IMR-90 (cell line): ENCODE data around the gene KIF6. TPM values are rescaled to one million over a fixed set of nuclear protein-coding genes. Genes with fewer than 3 reads are reported as not detected.

Experiments used
- ATAC-seq: fragments of 200-7000 bp; cut with Tn5 transposase; 2 replicates; pipeline ENCODE4 v1.9.1; 2020; ENCODE audit warnings: low read depth, mild to moderate bottlenecking, moderate library complexity
- BruUV-seq: library from RNA; stranded (reverse); fragments of 400-500 nt; replicated peaks from 2 replicates; lab custom pipeline; 2021; lab: Mats Ljungman, UMichigan
- CTCF ChIA-PET: fragments of 300-600 bp; formaldehyde crosslinking; extraction: SDS; loops from one replicate; lab custom pipeline; 2021; ENCODE audit warnings: antibody characterized with exemption; lab: Yijun Ruan, JAX
- POLR2A ChIA-PET: fragments of 300-600 bp; sonication (Branson Sonifier 250); formaldehyde crosslinking; loops from one replicate; lab custom pipeline; 2022; ENCODE audit warnings: antibody characterized with exemption; ENCODE audit not compliant: unreplicated experiment; lab: Charles Lee
- DNase-seq: peaks from one replicate; pipeline ENCODE4 v3.0.0; 2013
- H2AFZ ChIP-seq: replicated peaks from 2 replicates; pipeline ENCODE3; 2013; ENCODE audit warnings: low read length, mild to moderate bottlenecking; ENCODE audit not compliant: poor library complexity
- H2AK5ac ChIP-seq: 2 replicates; pipeline ENCODE4 v1.6.1; 2013; ENCODE audit warnings: low read depth, low read length, inconsistent platforms
- H2AK9ac ChIP-seq: replicated peaks from 2 replicates; pipeline ENCODE3; 2013; ENCODE audit warnings: mild to moderate bottlenecking, low read depth, low read length, moderate library complexity; ENCODE audit not compliant: poor library complexity
- H2BK120ac ChIP-seq: 2 replicates; pipeline ENCODE4 v1.6.1; 2013; ENCODE audit warnings: low read depth, low read length, inconsistent platforms
- H2BK15ac ChIP-seq: 3 replicates; pipeline ENCODE4 v1.6.1; 2013; ENCODE audit warnings: low read depth, low read length, inconsistent platforms
- H2BK20ac ChIP-seq: 2 replicates; pipeline ENCODE4 v1.6.1; 2013; ENCODE audit warnings: low read depth, mild to moderate bottlenecking, inconsistent platforms, low read length, moderate library complexity
- H2BK5ac ChIP-seq: 2 replicates; pipeline ENCODE4 v1.6.1; 2013; ENCODE audit warnings: mild to moderate bottlenecking, low read depth, low read length, inconsistent platforms; ENCODE audit not compliant: poor library complexity, severe bottlenecking
- H3K14ac ChIP-seq: replicated peaks from 2 replicates; pipeline ENCODE4 v1.6.1; 2013; ENCODE audit warnings: low read depth, low read length, inconsistent platforms
- H3K18ac ChIP-seq: 2 replicates; pipeline ENCODE4 v1.6.1; 2013; ENCODE audit warnings: low read depth, low read length, control low read depth
- H3K23ac ChIP-seq: 2 replicates; pipeline ENCODE4 v1.6.1; 2013; ENCODE audit warnings: low read depth, low read length, inconsistent platforms
- H3K27ac ChIP-seq: 2 replicates; pipeline ENCODE4 v1.5.1; 2013; ENCODE audit warnings: mild to moderate bottlenecking, control low read depth, low read length; ENCODE audit not compliant: insufficient read depth
- H3K27me3 ChIP-seq: 2 replicates; pipeline ENCODE4 v1.6.1; 2013; ENCODE audit warnings: low read length; ENCODE audit not compliant: control insufficient read depth, insufficient read depth
- H3K36me3 ChIP-seq: 2 replicates; pipeline ENCODE4 v1.6.1; 2013; ENCODE audit warnings: low read length, mixed read lengths; ENCODE audit not compliant: control insufficient read depth, insufficient read depth
- H3K4ac ChIP-seq: 2 replicates; pipeline ENCODE4 v1.6.1; 2013; ENCODE audit warnings: low read depth, low read length, inconsistent platforms
- H3K4me1 ChIP-seq: 2 replicates; pipeline ENCODE4 v1.6.1; 2013; ENCODE audit warnings: low read length, mixed read lengths; ENCODE audit not compliant: control insufficient read depth, insufficient read depth
- H3K4me2 ChIP-seq: 2 replicates; pipeline ENCODE4 v1.6.1; 2013; ENCODE audit warnings: low read depth, mild to moderate bottlenecking, control low read depth, low read length, moderate library complexity
- H3K4me3 ChIP-seq: 2 replicates; pipeline ENCODE4 v1.5.1; 2013; ENCODE audit warnings: low read depth, mild to moderate bottlenecking, control low read depth, low read length, moderate library complexity; ENCODE audit not compliant: insufficient read depth
- H3K56ac ChIP-seq: 2 replicates; pipeline ENCODE4 v1.6.1; 2013; ENCODE audit warnings: low read length, inconsistent platforms; ENCODE audit not compliant: insufficient read depth; ENCODE audit errors: extremely low read depth
- H3K79me1 ChIP-seq, 2 experiments: 2 replicates each; pipeline ENCODE4 v1.6.1; 2013; ENCODE audit warnings: low read length in 2 of 2, inconsistent platforms in 1 of 2, low read depth in 1 of 2
- H3K9ac ChIP-seq: 2 replicates; pipeline ENCODE4 v1.6.1; 2013; ENCODE audit warnings: low read depth, low read length, control low read depth
- H3K9me1 ChIP-seq: 2 replicates; pipeline ENCODE4 v1.6.1; 2013; ENCODE audit warnings: low read length, inconsistent platforms; ENCODE audit not compliant: insufficient read depth
- H3K9me3 ChIP-seq: 2 replicates; pipeline ENCODE4 v1.6.1; 2013; ENCODE audit warnings: low read length; ENCODE audit not compliant: control insufficient read depth, insufficient read depth
- H4K20me1 ChIP-seq: 2 replicates; pipeline ENCODE4 v1.6.1; 2013; ENCODE audit warnings: low read length, inconsistent platforms; ENCODE audit not compliant: insufficient read depth
- H4K5ac ChIP-seq: 2 replicates; pipeline ENCODE4 v1.6.1; 2013; ENCODE audit warnings: mild to moderate bottlenecking, low read depth, low read length, control low read depth
- H4K8ac ChIP-seq, 2 experiments: 2 replicates each; pipeline ENCODE4 v1.6.1; 2013; ENCODE audit warnings: low read depth in 2 of 2, low read length in 2 of 2, control low read depth in 1 of 2, inconsistent platforms in 1 of 2
- H4K91ac ChIP-seq: 2 replicates; pipeline ENCODE4 v1.6.1; 2013; ENCODE audit warnings: low read depth, low read length, inconsistent platforms; ENCODE audit not compliant: insufficient read depth
- FOS ChIP-seq: fragments of 150-350 bp; IDR thresholded peaks from 2 replicates; pipeline ENCODE4 v1.6.1; 2016; ENCODE audit warnings: low read depth, low read length
- MAFK ChIP-seq: IDR thresholded peaks from 2 replicates; pipeline ENCODE4 v1.6.1; 2012; ENCODE audit warnings: low read depth, low read length, improper control_type of control experiment
- MXI1 ChIP-seq: IDR thresholded peaks from 2 replicates; pipeline ENCODE4 v1.6.1; 2012; ENCODE audit warnings: low read depth, mild to moderate bottlenecking, low read length, moderate library complexity, borderline replicate concordance
- POLR2A ChIP-seq: IDR thresholded peaks from 2 replicates; pipeline ENCODE4 v1.6.1; 2012; ENCODE audit warnings: mild to moderate bottlenecking, low read depth, low read length
- RAD21 ChIP-seq: IDR thresholded peaks from 2 replicates; pipeline ENCODE4 v1.6.1; 2012; ENCODE audit warnings: low read length, improper control_type of control experiment
- RFX5 ChIP-seq: IDR thresholded peaks from 2 replicates; pipeline ENCODE4 v1.8.0; 2012; ENCODE audit warnings: low read depth, mild to moderate bottlenecking, low read length, moderate library complexity
- SMC3 ChIP-seq: fragments of 150-350 bp; IDR thresholded peaks from 2 replicates; pipeline ENCODE4 v1.6.1; 2016; ENCODE audit warnings: low read depth, mild to moderate bottlenecking, antibody characterized with exemption, low read length, moderate library complexity
- WGBS, 2 experiments: methylation state at CpG; one replicate each; pipeline versions ENCODE4 v1.1.5 to v1.1.7; 2013; ENCODE audit warnings: missing lambda C conversion rate in 2 of 2; ENCODE audit not compliant: insufficient read length in 1 of 2; ENCODE audit errors: extremely low coverage in 2 of 2; 5-methylcytosine and 5-hydroxymethylcytosine counted together
- dilution Hi-C: fragments of 300-500 bp; cut with HindIII; formaldehyde crosslinking; loops from one replicate; pipeline ENCODE4 v1.14.3; 2018; ENCODE audit warnings: low sequenced_read_pairs; ENCODE audit not compliant: unreplicated experiment
- in situ Hi-C: fragments of 300-500 bp; cut with MboI; formaldehyde crosslinking; loops from 3 replicates; pipeline ENCODE4 v1.14.3; 2019; ENCODE audit warnings: low sequenced_read_pairs, inconsistent platforms, mixed read lengths
- intact Hi-C: fragments of 100-400 bp; cut with micrococcal nuclease; formaldehyde crosslinking; loops from 2 replicates; pipeline ENCODE4 v1.10.0; 2022
- polyA plus RNA-seq, 3 experiments: library from polyadenylated mRNA; depleted of rRNA; stranded (reverse); fragments of >200 nt; gene quantifications; 2 replicates each; pipeline ENCODE4 v1.2.3, GENCODE V29; 2012; ENCODE audit warnings: low replicate concordance in 1 of 3
- total RNA-seq: library from RNA; depleted of rRNA; stranded (reverse); fragments of >200 nt; gene quantifications from 2 replicates; pipeline ENCODE4 v1.2.3, GENCODE V29; 2012
- TF ChIP-seq, protein P1 (sequence below): fragments of 150-350 bp; IDR thresholded peaks from 2 replicates; pipeline ENCODE4 v1.6.1; 2016; ENCODE audit warnings: low read depth, mild to moderate bottlenecking, low read length, moderate library complexity, borderline replicate concordance
- TF ChIP-seq, protein P2 (sequence below): fragments of 150-350 bp; IDR thresholded peaks from 2 replicates; pipeline ENCODE4 v1.6.1; 2017; ENCODE audit warnings: mild to moderate bottlenecking, antibody characterized with exemption, low read length, low read depth
- TF ChIP-seq, protein P3 (sequence below): conservative IDR thresholded peaks from 2 replicates; pipeline ENCODE4 v1.5.1; 2012; ENCODE audit warnings: mild to moderate bottlenecking, low read depth, low read length, improper control_type of control experiment

Gene KIF6
- total and polyA plus RNA-seq, 2 of the 4 experiments (the other 2 are of a cell fraction), result under 0.01 to 0.10 TPM

DNA sequence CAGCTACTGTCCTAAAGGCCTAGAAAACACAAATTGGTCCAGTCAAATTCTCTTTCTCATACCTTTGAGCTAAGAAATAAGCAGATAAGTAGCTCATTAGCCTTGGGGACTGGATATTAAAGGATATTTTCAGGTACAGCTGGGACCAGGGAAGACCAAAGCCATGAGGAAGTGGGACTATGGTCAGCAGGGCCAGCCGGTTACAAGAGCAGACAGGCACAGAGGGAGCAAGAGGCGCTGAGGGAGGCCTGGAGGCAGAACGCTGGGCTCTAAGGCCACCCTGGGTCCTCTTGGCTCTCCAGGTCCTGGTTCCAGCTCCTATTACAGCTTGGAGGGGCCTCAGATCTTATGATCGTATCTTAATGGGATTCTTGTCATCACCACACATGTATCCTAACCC lies 314.2 kb downstream of the KIF6 start:
- H2BK120ac ChIP-seq, result no peak overlapping the region
- H4K91ac ChIP-seq, result no peak overlapping the region
- no peaks in the 10 kb centered on the region for H3K79me1 ChIP-seq
- no peak overlapping the region for H3K4ac ChIP-seq
- no peak for DNase-seq
- no peaks in the 10 kb centered on the region for H3K27me3 ChIP-seq
- no peak for ATAC-seq
- BruUV-seq, result no TSS peak
- no peak overlapping the region for H3K9ac ChIP-seq
- H2BK20ac ChIP-seq, result no peak overlapping the region
- H3K27ac ChIP-seq, result no peak overlapping the region
- ChIA-PET CTCF (no interaction called here), POLR2A (interaction anchor here (0.6 kb wide), 1 partner anchor 515 kb away, joined by 4 read pairs; no protein-coding TSS in a partner anchor)
- H3K56ac ChIP-seq, result no peak overlapping the region
- H4K5ac ChIP-seq, result no peak overlapping the region
- no peak overlapping the region for H3K18ac ChIP-seq
- no peak overlapping the region for H2AK9ac ChIP-seq
- H3K4me1 ChIP-seq, result no peaks in the 10 kb centered on the region
- H3K36me3 ChIP-seq, result no peaks in the 10 kb centered on the region
- no peak overlapping the region for H3K14ac ChIP-seq
- H2BK5ac ChIP-seq, result no peak overlapping the region
- no peaks in the 10 kb centered on the region for H3K9me1 ChIP-seq
- H3K23ac ChIP-seq, result no peak overlapping the region
- no peaks in the 10 kb centered on the region for H3K9me3 ChIP-seq
- H4K8ac ChIP-seq, result no peak overlapping the region
- intact Hi-C loops (no loop called here), in situ Hi-C loops (no loop called here), dilution Hi-C loops (no loop called here)
- no peak overlapping the region for H2AK5ac ChIP-seq
- TF ChIP-seq RFX5 (no peak), MXI1 (no peak), SMC3 (no peak), POLR2A (no peak), MAFK (no peak), FOS (no peak), RAD21 (no peak)
- TF ChIP-seq, protein P1, sequence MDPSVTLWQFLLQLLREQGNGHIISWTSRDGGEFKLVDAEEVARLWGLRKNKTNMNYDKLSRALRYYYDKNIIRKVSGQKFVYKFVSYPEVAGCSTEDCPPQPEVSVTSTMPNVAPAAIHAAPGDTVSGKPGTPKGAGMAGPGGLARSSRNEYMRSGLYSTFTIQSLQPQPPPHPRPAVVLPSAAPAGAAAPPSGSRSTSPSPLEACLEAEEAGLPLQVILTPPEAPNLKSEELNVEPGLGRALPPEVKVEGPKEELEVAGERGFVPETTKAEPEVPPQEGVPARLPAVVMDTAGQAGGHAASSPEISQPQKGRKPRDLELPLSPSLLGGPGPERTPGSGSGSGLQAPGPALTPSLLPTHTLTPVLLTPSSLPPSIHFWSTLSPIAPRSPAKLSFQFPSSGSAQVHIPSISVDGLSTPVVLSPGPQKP, result no peak
- TF ChIP-seq, protein P2, sequence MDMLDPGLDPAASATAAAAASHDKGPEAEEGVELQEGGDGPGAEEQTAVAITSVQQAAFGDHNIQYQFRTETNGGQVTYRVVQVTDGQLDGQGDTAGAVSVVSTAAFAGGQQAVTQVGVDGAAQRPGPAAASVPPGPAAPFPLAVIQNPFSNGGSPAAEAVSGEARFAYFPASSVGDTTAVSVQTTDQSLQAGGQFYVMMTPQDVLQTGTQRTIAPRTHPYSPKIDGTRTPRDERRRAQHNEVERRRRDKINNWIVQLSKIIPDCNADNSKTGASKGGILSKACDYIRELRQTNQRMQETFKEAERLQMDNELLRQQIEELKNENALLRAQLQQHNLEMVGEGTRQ, result no peak
- TF ChIP-seq, protein P3, sequence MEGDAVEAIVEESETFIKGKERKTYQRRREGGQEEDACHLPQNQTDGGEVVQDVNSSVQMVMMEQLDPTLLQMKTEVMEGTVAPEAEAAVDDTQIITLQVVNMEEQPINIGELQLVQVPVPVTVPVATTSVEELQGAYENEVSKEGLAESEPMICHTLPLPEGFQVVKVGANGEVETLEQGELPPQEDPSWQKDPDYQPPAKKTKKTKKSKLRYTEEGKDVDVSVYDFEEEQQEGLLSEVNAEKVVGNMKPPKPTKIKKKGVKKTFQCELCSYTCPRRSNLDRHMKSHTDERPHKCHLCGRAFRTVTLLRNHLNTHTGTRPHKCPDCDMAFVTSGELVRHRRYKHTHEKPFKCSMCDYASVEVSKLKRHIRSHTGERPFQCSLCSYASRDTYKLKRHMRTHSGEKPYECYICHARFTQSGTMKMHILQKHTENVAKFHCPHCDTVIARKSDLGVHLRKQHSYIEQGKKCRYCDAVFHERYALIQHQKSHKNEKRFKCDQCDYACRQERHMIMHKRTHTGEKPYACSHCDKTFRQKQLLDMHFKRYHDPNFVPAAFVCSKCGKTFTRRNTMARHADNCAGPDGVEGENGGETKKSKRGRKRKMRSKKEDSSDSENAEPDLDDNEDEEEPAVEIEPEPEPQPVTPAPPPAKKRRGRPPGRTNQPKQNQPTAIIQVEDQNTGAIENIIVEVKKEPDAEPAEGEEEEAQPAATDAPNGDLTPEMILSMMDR, result no peak
- H2BK15ac ChIP-seq, result no peak overlapping the region
- no peak overlapping the region for H3K4me3 ChIP-seq
- no peaks in the 10 kb centered on the region for H4K20me1 ChIP-seq
- H2AFZ ChIP-seq, result no peak overlapping the region
- H3K4me2 ChIP-seq, result no peak overlapping the region
- 83% methylated on average over 1 of the region's 4 CpGs; no CpG with 5 or more reads in 1 of the 2 experiments for WGBS, 2 experiments
